NCI-H1436 treated with DMSO at 0.1 percent for 48 hours (cell line): ENCODE measurements around the gene BAIAP2.

Source experiments
- DNase-seq: peaks from one replicate; lab custom pipeline; 2025; lab: John Stamatoyannopoulos, UW

The BAIAP2 gene

GRCh38 chr17:81086789-81087551, 52.0 kb downstream of the BAIAP2 start:
- no peak for DNase-seq

GRCh38 chr17:81090361-81091136, 55.6 kb downstream of the BAIAP2 start:
- DNase-seq: no peak

- no peak for DNase-seq
Observed at GRCh38 chr17:81091154-81091553, 56.2 kb downstream of the BAIAP2 start.

- DNase-seq: no peak
Observed at GRCh38 chr17:81091774-81092517, 57.0 kb downstream of the BAIAP2 start.

GRCh38 chr17:81092518-81093095, 57.7 kb downstream of the BAIAP2 start:
- DNase-seq: no peak

- DNase-seq: no peak
Observed at GRCh38 chr17:81093619-81094508, 58.9 kb downstream of the BAIAP2 start.

GRCh38 chr17:81094509-81095382, 59.8 kb downstream of the BAIAP2 start:
- DNase-seq: peak; percentile 82

GRCh38 chr17:81095383-81095762, 60.4 kb downstream of the BAIAP2 start:
- DNase-seq: no peak

GRCh38 chr17:81096741-81097133, 61.8 kb downstream of the BAIAP2 start:
- DNase-seq: no peak

- DNase-seq: no peak
Observed at GRCh38 chr17:81097134-81097942, 62.4 kb downstream of the BAIAP2 start.

GRCh38 chr17:81097943-81098308, 63.0 kb downstream of the BAIAP2 start:
- DNase-seq: no peak

- no peak for DNase-seq
Observed at GRCh38 chr17:81099888-81100287, 64.9 kb downstream of the BAIAP2 start.

- DNase-seq: no peak
Observed at GRCh38 chr17:81100668-81101067, 65.7 kb downstream of the BAIAP2 start.

GRCh38 chr17:81101614-81102306, 66.8 kb downstream of the BAIAP2 start:
- DNase-seq: no peak

- DNase-seq: no peak
Observed at GRCh38 chr17:81102352-81102751, 67.4 kb downstream of the BAIAP2 start.

- no peak for DNase-seq
Observed at GRCh38 chr17:81102869-81103268, 67.9 kb downstream of the BAIAP2 start.

- no peak for DNase-seq
Observed at GRCh38 chr17:81103379-81103778, 68.4 kb downstream of the BAIAP2 start.

- DNase-seq: no peak
Observed at GRCh38 chr17:81106716-81107115, 71.8 kb downstream of the BAIAP2 start.

GRCh38 chr17:81108220-81108619, 73.3 kb downstream of the BAIAP2 start:
- no peak for DNase-seq
